ENCODE results near the gene NOS1AP. TPM values are rescaled to one million over a fixed set of nuclear protein-coding genes. Genes with fewer than 3 reads are reported as not detected.

Gene NOS1AP
- total RNA-seq, 5 donors from 2014 or later (not counting 1 experiment from before 2014, with no cell fraction given) = 0.07 to 0.16 (median 0.09) TPM; not detected in 2

- Histone ChIP-seq H3K4me1 (ENCODE audit: control insufficient read depth in 1 of 2, extremely low read depth in 1 of 2, insufficient read depth in 2 of 2, low read length in 2 of 2) (no peaks in the 10 kb centered on the region), H3K27ac (ENCODE audit: low read length) (no peak overlapping the region), H3K36me3 (ENCODE audit: control insufficient read depth in 2 of 2, extremely low read depth in 1 of 2, insufficient read depth in 1 of 2, low read length in 1 of 2) (no peaks in the 10 kb centered on the region), H3K9me3 (no peaks in the 10 kb centered on the region), H3K27me3 (replicated peaks in 1 of 2; ENCODE audit: control insufficient read depth in 2 of 2, extremely low read depth in 1 of 2, insufficient read depth in 2 of 2, low read length in 1 of 2) (peaks cover 0 to 20% of the 10 kb centered on the region in 2 experiments), H3K4me3 (ENCODE audit: control insufficient read depth in 1 of 2, extremely low read depth in 1 of 2, low read length in 1 of 2) (no peak overlapping the region)
- 78% methylated on average over 5 of the region's 6 CpGs for WGBS (ENCODE audit: insufficient coverage)
- ATAC-seq (replicated peaks in 1 of 4) (no peak), DNase-seq (no peak)
- no peaks in the 10 kb centered on the region for H3K36me3 Mint-ChIP-seq
- H3K4me1 Mint-ChIP-seq = peaks cover 0 to 7% (median 2%) of the 10 kb centered on the region in 3 donors
- peaks cover 13 to 23% of the 10 kb centered on the region in 2 donors for H3K27me3 Mint-ChIP-seq
- CTCF ChIA-PET = interaction anchor here (0.7 to 5.8 kb wide), 2 partner anchors 241 kb away, joined by 3 to 205 read pairs; no protein-coding TSS in a partner anchor
- no peak overlapping the region for H3K4me3 Mint-ChIP-seq
- POLR2A ChIA-PET = no interaction called here
- no peaks in the 10 kb centered on the region for H3K9me3 Mint-ChIP-seq
- no peak overlapping the region for H3K27ac Mint-ChIP-seq
Measured at GRCh38 chr1:162033428-162033827, 36.1 kb upstream of the NOS1AP start.

GRCh38 chr1:162035241-162035640 lies 34.2 kb upstream of the NOS1AP start:
- Histone ChIP-seq H3K4me1 (ENCODE audit: control insufficient read depth in 1 of 2, extremely low read depth in 1 of 2, insufficient read depth in 2 of 2, low read length in 2 of 2) (no peaks in the 10 kb centered on the region), H3K9me3 (no peaks in the 10 kb centered on the region), H3K4me3 (ENCODE audit: control insufficient read depth in 1 of 2, extremely low read depth in 1 of 2, low read length in 1 of 2) (no peak overlapping the region), H3K36me3 (ENCODE audit: control insufficient read depth in 2 of 2, extremely low read depth in 1 of 2, insufficient read depth in 1 of 2, low read length in 1 of 2) (no peaks in the 10 kb centered on the region), H3K27me3 (replicated peaks in 1 of 2; ENCODE audit: control insufficient read depth in 2 of 2, extremely low read depth in 1 of 2, insufficient read depth in 2 of 2, low read length in 1 of 2) (peaks cover 0 to 13% of the 10 kb centered on the region in 2 experiments), H3K27ac (ENCODE audit: low read length) (no peak overlapping the region)
- Mint-ChIP-seq H3K9me3 (no peaks in the 10 kb centered on the region), H3K27me3 (peaks cover 10 to 21% of the 10 kb centered on the region in 2 donors), H3K4me3 (no peak overlapping the region), H3K36me3 (no peaks in the 10 kb centered on the region), H3K27ac (no peak overlapping the region), H3K4me1 (peaks cover 0 to 7% (median 2%) of the 10 kb centered on the region in 3 donors)
- no peak for DNase-seq
- CTCF ChIA-PET = interaction anchor here (0.5 to 5.8 kb wide), 5 partner anchors 10 to 356 kb away, joined by 3 to 205 read pairs (median 7); no protein-coding TSS in a partner anchor
- POLR2A ChIA-PET = no interaction called here
- ATAC-seq (replicated peaks in 1 of 4) = no peak
- WGBS (ENCODE audit: insufficient coverage) = 4% methylated on average over 2 of the region's 2 CpGs

GRCh38 chr1:162036163-162036562 lies 33.3 kb upstream of the NOS1AP start:
- no peak for DNase-seq
- POLR2A ChIA-PET = interaction anchor here in 1 of 2 donors (0.6 kb wide), 1 partner anchor 28 kb away, joined by 3 read pairs; no protein-coding TSS in a partner anchor
- no peaks in the 10 kb centered on the region for H3K36me3 Mint-ChIP-seq
- Histone ChIP-seq H3K4me3 (ENCODE audit: control insufficient read depth in 1 of 2, extremely low read depth in 1 of 2, low read length in 1 of 2) (no peak overlapping the region), H3K27ac (ENCODE audit: low read length) (no peak overlapping the region), H3K9me3 (no peaks in the 10 kb centered on the region), H3K27me3 (replicated peaks in 1 of 2; ENCODE audit: control insufficient read depth in 2 of 2, extremely low read depth in 1 of 2, insufficient read depth in 2 of 2, low read length in 1 of 2) (peaks cover 0 to 7% of the 10 kb centered on the region in 2 experiments), H3K4me1 (ENCODE audit: control insufficient read depth in 1 of 2, extremely low read depth in 1 of 2, insufficient read depth in 2 of 2, low read length in 2 of 2) (no peaks in the 10 kb centered on the region), H3K36me3 (ENCODE audit: control insufficient read depth in 2 of 2, extremely low read depth in 1 of 2, insufficient read depth in 1 of 2, low read length in 1 of 2) (no peaks in the 10 kb centered on the region)
- H3K9me3 Mint-ChIP-seq = no peaks in the 10 kb centered on the region
- no peak overlapping the region for H3K27ac Mint-ChIP-seq
- WGBS (ENCODE audit: insufficient coverage) = 80% methylated on average over 1 of the region's 1 CpG
- CTCF ChIA-PET = interaction anchor here (0.7 to 5.8 kb wide), 9 partner anchors 13 to 295 kb away, joined by 5 to 205 read pairs (median 7); no protein-coding TSS in a partner anchor
- no peak for ATAC-seq (replicated peaks in 1 of 4)
- peaks cover 0 to 7% (median 2%) of the 10 kb centered on the region in 3 donors for H3K4me1 Mint-ChIP-seq
- H3K4me3 Mint-ChIP-seq = no peak overlapping the region
- peaks cover 17 to 25% of the 10 kb centered on the region in 2 donors for H3K27me3 Mint-ChIP-seq

GRCh38 chr1:162038624-162039023 lies 30.9 kb upstream of the NOS1AP start:
- ATAC-seq (replicated peaks in 1 of 4) (no peak), DNase-seq (no peak)
- Histone ChIP-seq H3K4me1 (ENCODE audit: control insufficient read depth in 1 of 2, extremely low read depth in 1 of 2, insufficient read depth in 2 of 2, low read length in 2 of 2) (no peaks in the 10 kb centered on the region), H3K36me3 (ENCODE audit: control insufficient read depth in 2 of 2, extremely low read depth in 1 of 2, insufficient read depth in 1 of 2, low read length in 1 of 2) (no peaks in the 10 kb centered on the region), H3K27ac (ENCODE audit: low read length) (no peak overlapping the region), H3K4me3 (ENCODE audit: control insufficient read depth in 1 of 2, extremely low read depth in 1 of 2, low read length in 1 of 2) (no peak overlapping the region), H3K9me3 (no peaks in the 10 kb centered on the region), H3K27me3 (replicated peaks in 1 of 2; ENCODE audit: control insufficient read depth in 2 of 2, extremely low read depth in 1 of 2, insufficient read depth in 2 of 2, low read length in 1 of 2) (peaks cover 0 to 3% of the 10 kb centered on the region in 2 experiments)
- CTCF ChIA-PET = interaction anchor here (0.9 to 5.8 kb wide), 6 partner anchors 10 to 246 kb away, joined by 3 to 205 read pairs (median 11); no protein-coding TSS in a partner anchor
- Mint-ChIP-seq H3K27me3 (peaks cover 13 to 21% of the 10 kb centered on the region in 2 donors), H3K4me3 (no peak overlapping the region), H3K9me3 (peaks cover 0 to 4% (median 4%) of the 10 kb centered on the region in 3 donors), H3K36me3 (no peaks in the 10 kb centered on the region), H3K27ac (no peak overlapping the region), H3K4me1 (peaks cover 0 to 7% (median 2%) of the 10 kb centered on the region in 3 donors)
- no CpG with 5 or more reads among the region's 1 CpG for WGBS (ENCODE audit: insufficient coverage)
- POLR2A ChIA-PET = no interaction called here

- H3K27me3 Mint-ChIP-seq = peaks cover 13 to 20% of the 10 kb centered on the region in 2 donors
- Histone ChIP-seq H3K4me3 (ENCODE audit: control insufficient read depth in 1 of 2, extremely low read depth in 1 of 2, low read length in 1 of 2) (no peak overlapping the region), H3K9me3 (no peaks in the 10 kb centered on the region), H3K4me1 (ENCODE audit: control insufficient read depth in 1 of 2, extremely low read depth in 1 of 2, insufficient read depth in 2 of 2, low read length in 2 of 2) (no peaks in the 10 kb centered on the region), H3K27me3 (replicated peaks in 1 of 2; ENCODE audit: control insufficient read depth in 2 of 2, extremely low read depth in 1 of 2, insufficient read depth in 2 of 2, low read length in 1 of 2) (peaks cover 0 to 3% of the 10 kb centered on the region in 2 experiments), H3K27ac (ENCODE audit: low read length) (no peak overlapping the region), H3K36me3 (ENCODE audit: control insufficient read depth in 2 of 2, extremely low read depth in 1 of 2, insufficient read depth in 1 of 2, low read length in 1 of 2) (no peaks in the 10 kb centered on the region)
- peaks cover 0 to 7% (median 2%) of the 10 kb centered on the region in 3 donors for H3K4me1 Mint-ChIP-seq
- WGBS (ENCODE audit: insufficient coverage) = no CpG with 5 or more reads among the region's 4 CpGs
- DNase-seq (no peak), ATAC-seq (replicated peaks in 1 of 4) (no peak)
- no peak overlapping the region for H3K4me3 Mint-ChIP-seq
- peaks cover 0 to 4% (median 4%) of the 10 kb centered on the region in 3 donors for H3K9me3 Mint-ChIP-seq
- no peak overlapping the region for H3K27ac Mint-ChIP-seq
- POLR2A ChIA-PET = no interaction called here
- CTCF ChIA-PET = no interaction called here
- H3K36me3 Mint-ChIP-seq = no peaks in the 10 kb centered on the region
Measured at GRCh38 chr1:162040001-162040400, 29.5 kb upstream of the NOS1AP start.

- CTCF ChIA-PET = no interaction called here
- H3K4me1 ChIP-seq (ENCODE audit: control insufficient read depth in 1 of 2, extremely low read depth in 1 of 2, insufficient read depth in 2 of 2, low read length in 2 of 2) = no peaks in the 10 kb centered on the region
- H3K27me3 ChIP-seq (replicated peaks in 1 of 2; ENCODE audit: control insufficient read depth in 2 of 2, extremely low read depth in 1 of 2, insufficient read depth in 2 of 2, low read length in 1 of 2) = peaks cover 0 to 3% of the 10 kb centered on the region in 2 experiments
- no peak overlapping the region for H3K27ac Mint-ChIP-seq
- ATAC-seq (replicated peaks in 1 of 4) (no peak), DNase-seq (peak in 1 of 35 experiments; percentile 12)
- no peaks in the 10 kb centered on the region for H3K36me3 Mint-ChIP-seq
- no peak overlapping the region for H3K4me3 Mint-ChIP-seq
- H3K4me3 ChIP-seq (ENCODE audit: control insufficient read depth in 1 of 2, extremely low read depth in 1 of 2, low read length in 1 of 2) = no peak overlapping the region
- no peak overlapping the region for H3K27ac ChIP-seq (ENCODE audit: low read length)
- peaks cover 0 to 4% (median 4%) of the 10 kb centered on the region in 3 donors for H3K9me3 Mint-ChIP-seq
- peaks cover 0 to 7% (median 0%) of the 10 kb centered on the region in 3 donors for H3K4me1 Mint-ChIP-seq
- POLR2A ChIA-PET = no interaction called here
- no peaks in the 10 kb centered on the region for H3K36me3 ChIP-seq (ENCODE audit: control insufficient read depth in 2 of 2, extremely low read depth in 1 of 2, insufficient read depth in 1 of 2, low read length in 1 of 2)
- no peaks in the 10 kb centered on the region for H3K9me3 ChIP-seq
- peaks cover 13 to 20% of the 10 kb centered on the region in 2 donors for H3K27me3 Mint-ChIP-seq
Measured at GRCh38 chr1:162040657-162041056, 28.8 kb upstream of the NOS1AP start.

Measured in T-cell (primary cell).